Colonic mucosa (tissue), 4 donors: Measurements from ENCODE around the gene MUC22. TPM values are rescaled to one million over a fixed set of nuclear protein-coding genes. Genes with fewer than 3 reads are reported as not detected.
"Not testable (repeated sequence)": the region's sequence is repeated elsewhere in the genome, so short reads cannot be mapped to it uniquely, and the experiment has no call there.

Source experiments
- DNase-seq: peaks from one replicate; pipeline ENCODE4 v3.0.0-alpha.2; 2020
- H3K27ac ChIP-seq: fragments of 200-600 bp; one replicate; pipeline ENCODE4 v1.8.0; 2021
- H3K27me3 ChIP-seq: fragments of 200-600 bp; one replicate; pipeline ENCODE4 v1.8.0; 2021
- H3K36me3 ChIP-seq: fragments of 200-600 bp; one replicate; pipeline ENCODE4 v1.8.0; 2021
- H3K4me1 ChIP-seq: fragments of 200-600 bp; one replicate; pipeline ENCODE4 v1.8.0; 2021; ENCODE audit warnings: mild to moderate bottlenecking
- H3K4me3 ChIP-seq: fragments of 200-600 bp; one replicate; pipeline ENCODE4 v1.8.0; 2021
- H3K9ac ChIP-seq, 2 donors: one replicate each; pipeline ENCODE4 v1.7.0; 2013; ENCODE audit warnings: control low read depth in 2 of 2, low read depth in 2 of 2, low read length in 2 of 2
- H3K9me3 ChIP-seq: fragments of 200-600 bp; one replicate; pipeline ENCODE4 v1.8.0; 2021
- intact Hi-C: fragments of 100-400 bp; cut with DNase I; formaldehyde crosslinking; loops from one replicate; pipeline ENCODE4 v1.14.1; 2022
- total RNA-seq, 2 donors: library from RNA; stranded (reverse); fragmentation: NEBNext Ultra II Directional in 1 of 2; extraction: Animal tissue kit (Norgen Biotek cat#: 25700) in 1 of 2; gene quantifications; one replicate each; pipeline ENCODE4 v1.2.1, GENCODE V29; 2021
- TF ChIP-seq, protein P1 (sequence below): fragments of 200-600 bp; IDR thresholded peaks from one replicate; pipeline ENCODE4 v1.8.0; 2022; ENCODE audit warnings: antibody characterized with exemption, mild to moderate bottlenecking
- donor health status: healthy.
- donor health status: DM: no; HTN: no; CAD: no.
- donor health status: DM: no; HTN: no; CAD: no.

Gene MUC22
- total RNA-seq, 2 donors from 2014 or later: not detected

DNA sequence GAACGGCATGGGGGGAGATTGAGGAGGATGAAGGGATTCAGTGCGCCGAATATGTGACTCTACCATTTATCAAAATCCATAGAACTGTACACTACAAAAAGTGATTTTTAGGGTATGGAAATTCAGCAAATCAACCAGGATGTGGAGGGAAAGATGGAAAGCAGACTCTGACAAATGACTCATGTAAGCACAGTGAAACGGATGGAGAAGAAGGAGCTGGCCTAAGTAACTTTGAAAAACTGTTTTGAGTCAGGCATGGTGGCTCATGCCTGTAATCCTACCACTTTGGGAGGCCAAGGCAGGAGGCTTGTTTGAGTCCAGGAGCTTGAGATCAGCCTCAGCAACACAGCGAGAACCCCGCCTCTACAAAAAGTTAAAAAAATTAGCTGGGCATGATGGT is 39.2 kb downstream of the MUC22 start:
- DNase-seq: no peak
- TF ChIP-seq, protein P1, sequence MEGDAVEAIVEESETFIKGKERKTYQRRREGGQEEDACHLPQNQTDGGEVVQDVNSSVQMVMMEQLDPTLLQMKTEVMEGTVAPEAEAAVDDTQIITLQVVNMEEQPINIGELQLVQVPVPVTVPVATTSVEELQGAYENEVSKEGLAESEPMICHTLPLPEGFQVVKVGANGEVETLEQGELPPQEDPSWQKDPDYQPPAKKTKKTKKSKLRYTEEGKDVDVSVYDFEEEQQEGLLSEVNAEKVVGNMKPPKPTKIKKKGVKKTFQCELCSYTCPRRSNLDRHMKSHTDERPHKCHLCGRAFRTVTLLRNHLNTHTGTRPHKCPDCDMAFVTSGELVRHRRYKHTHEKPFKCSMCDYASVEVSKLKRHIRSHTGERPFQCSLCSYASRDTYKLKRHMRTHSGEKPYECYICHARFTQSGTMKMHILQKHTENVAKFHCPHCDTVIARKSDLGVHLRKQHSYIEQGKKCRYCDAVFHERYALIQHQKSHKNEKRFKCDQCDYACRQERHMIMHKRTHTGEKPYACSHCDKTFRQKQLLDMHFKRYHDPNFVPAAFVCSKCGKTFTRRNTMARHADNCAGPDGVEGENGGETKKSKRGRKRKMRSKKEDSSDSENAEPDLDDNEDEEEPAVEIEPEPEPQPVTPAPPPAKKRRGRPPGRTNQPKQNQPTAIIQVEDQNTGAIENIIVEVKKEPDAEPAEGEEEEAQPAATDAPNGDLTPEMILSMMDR: no peak
- Histone ChIP-seq H3K4me1 (no peaks in the 10 kb centered on the region), H3K9ac (no peak overlapping the region), H3K27ac (no peak overlapping the region), H3K9me3 (no peaks in the 10 kb centered on the region), H3K4me3 (no peak overlapping the region), H3K27me3 (no peaks in the 10 kb centered on the region), H3K36me3 (no peaks in the 10 kb centered on the region)
- intact Hi-C loops: no loop called here

DNA sequence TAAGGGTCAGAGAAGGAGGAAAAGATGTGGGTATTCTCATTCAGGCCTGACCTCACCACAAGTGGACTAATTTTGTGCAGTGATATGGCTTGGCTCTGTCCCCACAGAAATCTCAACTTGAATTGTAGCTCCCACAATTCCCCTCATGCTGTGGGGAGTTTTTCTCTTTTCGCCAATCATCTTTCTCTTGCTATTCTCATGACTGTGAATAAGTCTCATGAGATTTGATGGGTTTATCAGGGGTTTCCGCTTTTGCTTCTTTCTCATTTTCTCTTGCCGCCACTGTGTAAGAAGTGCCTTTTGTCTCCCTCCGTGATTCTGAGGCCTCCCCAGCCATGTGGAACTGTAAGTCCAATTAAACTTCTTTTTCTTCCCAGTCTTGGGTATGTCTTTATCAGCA is 42.9 kb downstream of the MUC22 start:
- H3K27ac ChIP-seq, H3K4me3 ChIP-seq, H3K4me1 ChIP-seq, H3K27me3 ChIP-seq, intact Hi-C loops, DNase-seq, H3K36me3 ChIP-seq, H3K9me3 ChIP-seq, H3K9ac ChIP-seq: not testable (repeated sequence)

DNA sequence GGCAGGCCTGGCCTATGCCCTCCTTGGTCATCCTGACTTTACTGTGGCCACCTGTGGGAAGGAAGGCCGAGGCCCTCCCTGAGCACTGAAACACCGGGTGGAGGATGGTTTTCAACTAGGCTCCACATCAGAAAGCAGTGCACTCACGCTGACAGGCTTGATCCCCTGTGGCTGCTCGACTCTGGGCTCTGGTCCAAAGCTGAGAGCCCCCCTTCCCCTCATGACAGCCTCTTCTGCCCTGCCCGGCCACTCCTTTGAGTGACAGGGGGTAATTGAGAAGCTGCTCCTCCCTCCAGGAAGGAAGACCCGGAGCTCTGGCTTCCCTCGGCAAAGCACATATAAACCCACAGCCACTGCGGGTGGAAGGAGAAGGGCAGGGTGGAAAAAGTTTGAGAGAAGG is 43.6 kb downstream of the MUC22 start:
- Histone ChIP-seq H3K27ac (no peak overlapping the region), H3K9me3 (no peaks in the 10 kb centered on the region), H3K4me3 (no peak overlapping the region), H3K4me1 (no peaks in the 10 kb centered on the region), H3K36me3 (no peaks in the 10 kb centered on the region), H3K27me3 (no peaks in the 10 kb centered on the region), H3K9ac (no peak overlapping the region)
- intact Hi-C loops: no loop called here
- DNase-seq: no peak
- TF ChIP-seq, protein P1: no peak

DNA sequence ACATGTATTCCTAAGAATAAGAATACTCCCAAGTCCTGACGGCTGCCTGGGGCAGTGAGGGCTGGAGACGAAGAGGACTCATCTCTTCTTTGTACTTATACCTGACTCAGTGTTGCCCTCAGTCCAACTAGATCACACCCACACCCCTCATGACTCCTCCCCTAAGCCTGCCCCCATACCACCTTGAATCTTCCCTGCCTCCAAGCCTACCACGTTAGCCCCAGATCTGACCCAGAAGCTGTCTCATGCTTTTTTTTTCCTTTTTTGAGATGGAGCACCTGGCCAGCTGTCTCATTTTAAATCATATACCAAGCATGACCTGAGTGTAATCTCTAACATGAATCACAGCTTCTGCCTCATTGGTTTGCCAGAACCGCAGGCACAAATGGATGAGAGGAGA is 45.2 kb downstream of the MUC22 start:
- no peak overlapping the region for H3K27ac ChIP-seq
- no peaks in the 10 kb centered on the region for H3K4me1 ChIP-seq
- no peak for DNase-seq
- H3K4me3 ChIP-seq: no peak overlapping the region
- H3K9me3 ChIP-seq: no peaks in the 10 kb centered on the region
- H3K27me3 ChIP-seq: no peaks in the 10 kb centered on the region
- TF ChIP-seq, protein P1: no peak
- no peaks in the 10 kb centered on the region for H3K36me3 ChIP-seq
- intact Hi-C loops: no loop called here
- H3K9ac ChIP-seq: no peak overlapping the region

DNA sequence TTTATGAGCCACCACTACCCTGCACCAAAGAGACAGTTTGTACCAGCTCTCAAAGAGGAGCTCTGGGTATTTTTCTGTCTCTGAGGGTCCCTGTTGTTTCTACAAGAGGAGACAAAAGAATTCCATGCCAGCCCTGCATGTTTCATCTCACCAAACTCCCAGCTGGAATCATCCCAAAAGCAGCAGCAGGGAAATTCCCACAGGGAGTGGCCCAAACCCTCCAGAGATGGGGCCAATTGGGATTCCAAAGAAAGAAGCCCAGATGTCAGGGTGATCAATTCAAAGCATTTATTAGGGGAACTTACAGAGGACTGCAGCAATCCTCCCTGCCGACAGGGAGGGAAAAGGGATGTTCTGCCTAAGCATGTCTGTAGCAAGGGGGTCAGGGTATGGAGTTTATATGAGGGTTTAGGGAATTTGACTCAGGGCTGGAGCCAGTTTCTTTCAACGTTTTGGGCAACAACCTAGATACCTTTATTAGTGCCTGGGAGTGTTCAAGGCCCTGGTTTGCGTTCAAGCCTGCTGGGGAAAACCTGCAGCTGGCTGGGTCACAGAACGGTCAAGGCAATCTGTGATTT is 47.2 kb downstream of the MUC22 start:
- TF ChIP-seq, protein P1: no peak
- Histone ChIP-seq H3K27me3 (no peaks in the 10 kb centered on the region), H3K36me3 (no peaks in the 10 kb centered on the region), H3K4me3 (no peak overlapping the region), H3K9me3 (no peaks in the 10 kb centered on the region), H3K27ac (no peak overlapping the region), H3K4me1 (no peaks in the 10 kb centered on the region), H3K9ac (no peak overlapping the region)
- intact Hi-C loops: no loop called here
- DNase-seq: no peak

DNA sequence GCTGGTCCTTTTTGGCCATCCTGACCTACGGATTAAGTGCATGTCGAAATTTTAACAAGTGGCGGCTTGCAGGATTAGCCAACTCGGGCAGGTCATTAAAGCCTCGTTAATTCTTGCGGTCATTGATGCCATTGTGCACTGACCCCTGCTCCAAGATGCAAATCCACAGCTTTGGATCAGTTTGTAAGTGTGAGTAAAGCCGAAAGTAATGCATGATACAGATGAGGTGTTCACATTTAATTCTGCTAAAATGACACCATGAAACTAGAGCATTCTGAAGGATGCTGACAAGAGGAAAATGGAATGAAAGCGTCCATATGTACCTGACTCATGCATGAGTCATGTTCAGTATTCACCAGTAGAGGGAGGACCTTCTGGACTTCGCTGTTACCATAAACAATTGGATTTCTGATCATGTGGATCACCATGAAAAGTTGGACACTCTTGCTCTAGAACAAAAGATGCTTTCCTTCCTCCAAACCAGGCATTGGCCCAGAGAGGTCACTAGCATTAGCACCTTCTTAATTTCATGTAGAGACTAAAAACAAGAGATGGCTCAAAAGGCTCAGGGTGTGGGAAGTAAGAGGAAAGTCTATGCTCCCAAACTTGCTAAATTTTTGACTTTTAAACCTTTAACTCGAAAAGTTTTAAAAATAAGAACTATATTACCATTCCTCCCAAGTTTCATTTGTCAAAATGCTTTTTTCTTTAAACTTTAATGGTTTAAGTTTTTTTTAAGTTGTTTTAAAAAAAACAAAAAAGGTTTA is 48.0 kb downstream of the MUC22 start:
- no peaks in the 10 kb centered on the region for H3K27me3 ChIP-seq
- no peak for DNase-seq
- intact Hi-C loops: no loop called here

More for the DNA sequence above, 48.0 kb downstream of the MUC22 start:
- no peaks in the 10 kb centered on the region for H3K36me3 ChIP-seq
- no peak overlapping the region for H3K4me3 ChIP-seq
- no peak overlapping the region for H3K27ac ChIP-seq
- TF ChIP-seq, protein P1: peak; percentile 45
- no peaks in the 10 kb centered on the region for H3K9me3 ChIP-seq
- H3K9ac ChIP-seq: no peak overlapping the region
- H3K4me1 ChIP-seq: no peaks in the 10 kb centered on the region
